Breast epithelium (tissue), 4 donors: Measurements from ENCODE around the gene SPNS3. TPM values are rescaled to one million over a fixed set of nuclear protein-coding genes. Genes with fewer than 3 reads are reported as not detected.

Source experiments
- DNase-seq, 2 donors: peaks; one replicate each; pipeline ENCODE4 v3.0.0-alpha.2; 2019; ENCODE audit warnings: low spot score in 2 of 2
- H3K27ac ChIP-seq, 2 donors: fragments of 200-600 bp; sonication (generic) in 1 of 2; one replicate each; pipeline ENCODE4 v1.5.1; 2016 to 2019; ENCODE audit warnings: mild to moderate bottlenecking in 1 of 2
- H3K27me3 ChIP-seq, 2 donors: fragments of 200-600 bp; sonication (generic) in 1 of 2; one replicate each; pipeline versions ENCODE4 v1.5.1 to v1.6.0; 2017 to 2019; ENCODE audit warnings: control low read depth in 1 of 2, mild to moderate bottlenecking in 1 of 2
- H3K36me3 ChIP-seq: fragments of 200-600 bp; one replicate; pipeline ENCODE4 v1.5.1; 2019
- H3K4me1 ChIP-seq, 2 donors: fragments of 200-600 bp; sonication (generic); one replicate each; pipeline ENCODE4 v1.5.1; 2016 to 2019; ENCODE audit warnings: control low read depth in 1 of 2
- H3K4me3 ChIP-seq, 3 donors: fragments of 200-600 bp; sonication (generic); 1 replicate in 2 of 3; 2 replicates in 1 of 3; pipeline ENCODE4 v1.5.1; 2016 to 2019; ENCODE audit warnings: mild to moderate bottlenecking in 3 of 3, moderate library complexity in 2 of 3
- H3K9me3 ChIP-seq, 2 donors: fragments of 200-600 bp; sonication (generic) in 1 of 2; one replicate each; pipeline ENCODE4 v1.5.1; 2016 to 2019; ENCODE audit warnings: control low read depth in 1 of 2
- POLR2A ChIP-seq: fragments of 450-650 bp; IDR thresholded peaks from one replicate; pipeline ENCODE4 v1.6.1; 2016; ENCODE audit warnings: antibody characterized with exemption, mild to moderate bottlenecking, moderate library complexity
- POLR2AphosphoS5 ChIP-seq, 3 donors: sonication (generic); formaldehyde crosslinking; IDR thresholded peaks; one replicate each; pipeline ENCODE4 v1.6.1; 2017; ENCODE audit warnings: antibody characterized with exemption in 3 of 3
- intact Hi-C: fragments of 100-400 bp; cut with DNase I; formaldehyde crosslinking; loops from one replicate; pipeline ENCODE4 v1.15.1; 2023; ENCODE audit warnings: low total_unique reads
- total RNA-seq, 3 donors: library from RNA; depleted of rRNA; stranded (reverse); fragments of >200 nt; gene quantifications; one replicate each; pipeline ENCODE4 v1.1.0, GENCODE V29; 2016
- TF ChIP-seq, protein P1 (sequence below), 3 donors: fragments of 450-650 bp; IDR thresholded peaks; one replicate each; pipeline ENCODE4 v1.5.1; 2016 to 2017; ENCODE audit warnings: antibody characterized with exemption in 3 of 3, mild to moderate bottlenecking in 3 of 3, moderate library complexity in 3 of 3

The SPNS3 gene
- total RNA-seq, 3 donors from 2014 or later, result 0.15 TPM; not detected in 2

DNA sequence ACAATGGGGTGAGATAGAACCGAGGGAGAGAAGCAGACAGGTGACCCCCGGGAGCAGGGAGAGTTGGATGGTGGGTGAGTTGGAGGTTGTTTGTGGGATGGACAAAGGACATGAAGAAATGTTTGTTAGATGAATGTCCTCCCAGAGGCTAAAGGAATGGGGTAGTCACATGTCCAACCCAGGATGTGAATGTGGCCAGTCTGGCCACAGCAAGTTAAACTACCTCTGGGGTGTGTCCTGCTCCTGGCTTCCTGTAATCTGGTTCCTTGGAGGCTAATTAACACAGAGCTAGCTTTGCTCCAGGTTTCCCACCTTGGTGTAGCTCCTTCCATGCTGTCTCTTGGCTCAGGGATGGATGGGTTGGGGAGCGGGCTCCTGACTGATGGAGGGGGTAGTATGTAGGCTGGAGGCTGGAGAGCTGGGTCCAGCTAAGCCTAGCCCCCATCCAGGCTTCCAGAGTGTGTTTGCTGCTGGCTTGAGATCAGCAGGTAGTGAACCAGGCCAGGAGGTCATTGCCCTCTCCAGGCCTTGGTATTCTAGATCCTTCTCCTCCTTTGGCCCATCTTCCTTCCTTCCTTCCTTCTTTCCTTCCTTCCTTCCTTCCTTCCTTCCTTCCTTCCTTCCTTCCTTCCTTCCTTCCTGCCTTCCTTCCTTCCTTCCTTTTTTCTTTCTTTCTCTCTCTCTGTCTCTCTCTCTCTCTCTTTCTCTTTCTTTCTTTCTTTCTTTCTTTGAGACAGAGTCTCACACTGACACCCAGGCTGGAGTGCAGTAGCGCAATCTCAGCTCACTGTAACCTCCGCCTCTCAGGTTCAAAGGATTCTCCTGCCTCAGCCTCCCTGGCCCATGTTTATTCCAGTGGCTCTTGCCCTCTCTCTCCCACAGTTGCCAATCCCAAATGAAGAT is 39.3 kb upstream of the SPNS3 start:
- no peaks in the 10 kb centered on the region for H3K4me1 ChIP-seq
- intact Hi-C loops, result no loop called here
- no peaks in the 10 kb centered on the region for H3K36me3 ChIP-seq

DNA sequence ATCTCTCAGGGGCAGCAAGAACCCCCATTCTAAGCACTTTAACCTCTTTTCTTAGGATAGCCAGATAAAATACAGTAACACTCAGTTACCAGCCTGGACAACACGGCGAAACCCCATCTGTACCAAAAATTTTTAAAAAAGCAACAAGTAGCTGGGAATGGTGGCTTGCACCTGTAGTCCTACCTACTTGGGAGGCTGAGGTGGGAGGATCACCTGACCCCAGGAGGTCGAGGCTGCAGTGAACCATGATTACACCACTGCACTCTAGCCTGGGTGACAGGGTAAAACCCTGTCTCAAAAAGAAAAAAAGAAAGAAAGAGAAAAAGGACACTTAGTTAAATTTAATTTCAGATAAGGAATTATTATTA is 38.6 kb upstream of the SPNS3 start:
- H3K27ac ChIP-seq, result peak overlapping the region; percentile 55 to 65
- TF ChIP-seq POLR2A (no peak), POLR2AphosphoS5 (IDR thresholded peaks at IDR 0.05) (no peak)
- TF ChIP-seq, protein P1, sequence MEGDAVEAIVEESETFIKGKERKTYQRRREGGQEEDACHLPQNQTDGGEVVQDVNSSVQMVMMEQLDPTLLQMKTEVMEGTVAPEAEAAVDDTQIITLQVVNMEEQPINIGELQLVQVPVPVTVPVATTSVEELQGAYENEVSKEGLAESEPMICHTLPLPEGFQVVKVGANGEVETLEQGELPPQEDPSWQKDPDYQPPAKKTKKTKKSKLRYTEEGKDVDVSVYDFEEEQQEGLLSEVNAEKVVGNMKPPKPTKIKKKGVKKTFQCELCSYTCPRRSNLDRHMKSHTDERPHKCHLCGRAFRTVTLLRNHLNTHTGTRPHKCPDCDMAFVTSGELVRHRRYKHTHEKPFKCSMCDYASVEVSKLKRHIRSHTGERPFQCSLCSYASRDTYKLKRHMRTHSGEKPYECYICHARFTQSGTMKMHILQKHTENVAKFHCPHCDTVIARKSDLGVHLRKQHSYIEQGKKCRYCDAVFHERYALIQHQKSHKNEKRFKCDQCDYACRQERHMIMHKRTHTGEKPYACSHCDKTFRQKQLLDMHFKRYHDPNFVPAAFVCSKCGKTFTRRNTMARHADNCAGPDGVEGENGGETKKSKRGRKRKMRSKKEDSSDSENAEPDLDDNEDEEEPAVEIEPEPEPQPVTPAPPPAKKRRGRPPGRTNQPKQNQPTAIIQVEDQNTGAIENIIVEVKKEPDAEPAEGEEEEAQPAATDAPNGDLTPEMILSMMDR (IDR thresholded peaks at IDR 0.05), result no peak
- H3K27me3 ChIP-seq, result no peaks in the 10 kb centered on the region
- intact Hi-C loops, result no loop called here
- H3K9me3 ChIP-seq, result no peaks in the 10 kb centered on the region
- H3K4me3 ChIP-seq, result no peak overlapping the region
- no peaks in the 10 kb centered on the region for H3K36me3 ChIP-seq
- no peak for DNase-seq
- H3K4me1 ChIP-seq, result no peaks in the 10 kb centered on the region

More for the DNA sequence above, 39.3 kb upstream of the SPNS3 start:
- Histone ChIP-seq H3K4me3 (peak overlapping the region in 1 of 3 donors; percentile 37), H3K27ac (peak overlapping the region; percentile 65 to 89), H3K9me3 (no peaks in the 10 kb centered on the region), H3K27me3 (no peaks in the 10 kb centered on the region)
- peak in 1 of 2 donors; percentile 43 for DNase-seq
- TF ChIP-seq POLR2AphosphoS5 (IDR thresholded peaks at IDR 0.05) (no peak), POLR2A (no peak)
- TF ChIP-seq, protein P1 (IDR thresholded peaks at IDR 0.05), result no peak

DNA sequence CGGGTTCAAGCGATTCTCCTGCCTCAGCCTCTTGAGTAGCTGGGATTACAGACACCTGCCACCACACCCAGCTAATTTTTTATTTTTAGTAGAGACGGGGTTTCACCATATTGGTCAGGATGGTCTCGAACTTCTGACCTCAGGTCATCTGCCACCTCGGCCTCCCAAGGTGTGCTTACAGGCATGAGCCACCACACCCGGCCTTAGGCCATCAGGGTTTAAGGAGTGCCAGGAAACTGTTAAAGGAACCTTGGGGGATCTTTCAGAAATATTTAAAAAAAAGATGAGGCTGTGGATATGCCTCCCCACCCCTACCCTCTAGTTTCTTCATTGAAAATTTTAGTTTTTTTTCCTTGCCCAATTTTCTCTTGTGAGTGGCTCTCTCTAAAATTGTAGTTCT is 35.9 kb upstream of the SPNS3 start:
- no peak overlapping the region for H3K4me3 ChIP-seq
- no peaks in the 10 kb centered on the region for H3K36me3 ChIP-seq
- H3K9me3 ChIP-seq, result no peaks in the 10 kb centered on the region
- intact Hi-C loops, result no loop called here
- H3K27me3 ChIP-seq, result no peaks in the 10 kb centered on the region
- no peak overlapping the region for H3K27ac ChIP-seq
- H3K4me1 ChIP-seq, result no peaks in the 10 kb centered on the region
- TF ChIP-seq POLR2AphosphoS5 (IDR thresholded peaks at IDR 0.05), result no peak
- TF ChIP-seq POLR2A, result no peak
- TF ChIP-seq, protein P1 (IDR thresholded peaks at IDR 0.05), result no peak
- DNase-seq, result no peak

DNA sequence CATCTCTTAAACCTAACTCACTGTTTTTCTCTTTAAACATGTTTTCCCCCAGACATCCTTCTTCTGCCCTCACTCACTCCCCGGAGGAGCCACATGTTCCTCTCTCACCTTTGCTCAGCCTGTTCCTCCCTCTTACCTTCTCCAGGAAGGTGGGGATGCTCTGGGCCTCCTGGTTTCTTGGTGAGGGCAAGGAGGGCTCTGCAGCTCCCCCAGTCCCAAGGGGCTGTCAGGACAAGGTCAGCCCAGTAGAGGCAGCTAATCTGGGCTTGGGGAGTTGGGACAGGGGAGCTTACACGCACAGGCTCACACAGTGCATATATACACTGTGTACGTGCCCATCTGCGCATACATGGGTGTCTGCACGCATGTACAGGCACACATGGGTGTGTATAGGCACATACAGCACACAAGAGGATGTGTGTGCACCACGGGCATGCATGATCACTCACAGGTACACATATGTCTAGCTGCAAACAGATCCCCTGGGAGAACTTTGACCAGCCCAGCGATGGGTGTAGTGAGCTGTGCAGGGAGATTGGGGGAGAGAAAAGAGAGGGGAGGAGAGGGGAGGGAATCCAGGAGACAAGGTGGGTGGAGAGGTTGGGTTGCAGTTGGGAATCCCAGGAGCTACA is 28.6 kb upstream of the SPNS3 start:
- Histone ChIP-seq H3K36me3 (no peaks in the 10 kb centered on the region), H3K27me3 (no peaks in the 10 kb centered on the region), H3K9me3 (no peaks in the 10 kb centered on the region), H3K4me3 (no peak overlapping the region), H3K4me1 (no peaks in the 10 kb centered on the region), H3K27ac (no peak overlapping the region)
- no peak for DNase-seq
- no peak for TF ChIP-seq POLR2AphosphoS5 (IDR thresholded peaks at IDR 0.05)
- TF ChIP-seq POLR2A, result no peak
- TF ChIP-seq, protein P1 (IDR thresholded peaks at IDR 0.05), result no peak
- intact Hi-C loops, result loop anchor here (2.0 kb wide), 1 partner anchor 186 kb away; no protein-coding TSS in a partner anchor

DNA sequence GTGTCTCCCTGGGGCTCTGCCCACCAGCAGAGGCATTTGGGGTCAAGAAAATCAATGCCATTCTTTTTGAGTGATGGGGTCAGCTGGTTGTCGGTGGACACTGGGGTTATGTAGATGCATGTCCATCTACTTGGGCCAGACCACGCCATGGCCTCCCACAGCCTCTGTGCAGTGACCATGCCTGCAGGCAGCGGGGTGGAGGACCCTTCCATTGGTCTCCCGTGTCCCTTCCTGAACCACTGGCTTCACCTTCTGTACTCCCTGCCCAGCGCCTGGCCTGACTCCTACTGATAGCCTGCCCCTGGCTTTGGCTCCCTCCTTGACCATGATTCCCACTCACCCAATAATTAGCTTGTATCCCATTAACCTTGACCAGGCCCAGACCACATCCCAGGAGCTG is 28.0 kb upstream of the SPNS3 start:
- Histone ChIP-seq H3K36me3 (no peaks in the 10 kb centered on the region), H3K4me3 (no peak overlapping the region), H3K27ac (no peak overlapping the region), H3K9me3 (no peaks in the 10 kb centered on the region), H3K4me1 (no peaks in the 10 kb centered on the region), H3K27me3 (no peaks in the 10 kb centered on the region)
- no peak for DNase-seq
- TF ChIP-seq, protein P1 (IDR thresholded peaks at IDR 0.05), result no peak
- TF ChIP-seq POLR2A, result no peak
- no peak for TF ChIP-seq POLR2AphosphoS5 (IDR thresholded peaks at IDR 0.05)
- intact Hi-C loops, result loop anchor here (2.0 kb wide), 1 partner anchor 187 kb away; no protein-coding TSS in a partner anchor
